Subcutaneous adipose tissue (tissue), 4 donors: ENCODE data around the gene C3orf20. TPM values are rescaled to one million over a fixed set of nuclear protein-coding genes. Genes with fewer than 3 reads are reported as not detected.

Source experiments
- CTCF ChIP-seq: fragments of 450-650 bp; IDR thresholded peaks from one replicate; pipeline ENCODE4 v1.5.1; 2016; ENCODE audit warnings: low read depth, mild to moderate bottlenecking, control low read depth, antibody characterized with exemption, moderate library complexity
- total RNA-seq, 4 donors: library from RNA; depleted of rRNA; stranded (reverse); fragments of >200 nt; gene quantifications; one replicate each; pipeline ENCODE4 v1.1.0, GENCODE V29; 2016

Gene C3orf20
- total RNA-seq, 4 donors from 2014 or later, result 0.16 TPM; not detected in 3

GRCh38 chr3:14632442-14632930, 42.5 kb upstream of the C3orf20 start:
- no peak for TF ChIP-seq CTCF

GRCh38 chr3:14633417-14633816, 41.5 kb upstream of the C3orf20 start:
- no peak for TF ChIP-seq CTCF

DNA sequence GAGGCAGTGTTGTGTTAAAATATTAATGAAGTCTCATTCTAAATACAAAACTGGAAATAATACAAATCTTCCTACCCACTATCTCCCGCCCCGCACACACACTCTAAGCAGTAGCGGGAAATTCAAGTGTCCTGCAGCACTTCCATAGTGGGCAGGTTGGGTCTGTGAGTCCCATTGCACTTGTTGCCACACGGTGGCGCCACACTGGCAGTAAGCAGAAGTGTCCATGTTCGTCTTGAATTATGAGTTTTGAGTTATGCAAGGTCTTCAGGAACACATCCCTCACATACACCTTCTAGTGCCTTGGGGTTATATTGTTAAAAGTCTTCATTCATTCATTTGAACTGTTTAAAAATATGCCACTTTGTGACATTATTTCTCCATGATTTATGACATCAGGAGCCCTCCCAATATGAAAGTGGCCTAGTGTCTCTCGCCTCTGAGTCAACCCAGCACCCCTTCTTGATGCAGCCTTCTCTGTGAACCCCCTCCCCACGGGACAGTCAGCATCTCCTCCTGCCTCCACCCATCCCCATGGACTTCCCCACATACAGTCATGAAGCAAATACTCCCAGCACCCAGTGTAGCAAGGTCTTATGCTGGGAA, 41.0 kb upstream of the C3orf20 start:
- TF ChIP-seq CTCF, result no peak

GRCh38 chr3:14634763-14635400, 40.1 kb upstream of the C3orf20 start:
- TF ChIP-seq CTCF, result no peak

GRCh38 chr3:14636496-14637087, 38.3 kb upstream of the C3orf20 start:
- TF ChIP-seq CTCF, result no peak

GRCh38 chr3:14640157-14640562, 34.8 kb upstream of the C3orf20 start:
- no peak for TF ChIP-seq CTCF

GRCh38 chr3:14640734-14641133, 34.2 kb upstream of the C3orf20 start:
- no peak for TF ChIP-seq CTCF
